Measurements from ENCODE around the gene STX1B. TPM values are rescaled to one million over a fixed set of nuclear protein-coding genes. Genes with fewer than 3 reads are reported as not detected.

STX1B gene
- total RNA-seq, 1 experiment from 2014 or later, result 11.0 TPM

DNA sequence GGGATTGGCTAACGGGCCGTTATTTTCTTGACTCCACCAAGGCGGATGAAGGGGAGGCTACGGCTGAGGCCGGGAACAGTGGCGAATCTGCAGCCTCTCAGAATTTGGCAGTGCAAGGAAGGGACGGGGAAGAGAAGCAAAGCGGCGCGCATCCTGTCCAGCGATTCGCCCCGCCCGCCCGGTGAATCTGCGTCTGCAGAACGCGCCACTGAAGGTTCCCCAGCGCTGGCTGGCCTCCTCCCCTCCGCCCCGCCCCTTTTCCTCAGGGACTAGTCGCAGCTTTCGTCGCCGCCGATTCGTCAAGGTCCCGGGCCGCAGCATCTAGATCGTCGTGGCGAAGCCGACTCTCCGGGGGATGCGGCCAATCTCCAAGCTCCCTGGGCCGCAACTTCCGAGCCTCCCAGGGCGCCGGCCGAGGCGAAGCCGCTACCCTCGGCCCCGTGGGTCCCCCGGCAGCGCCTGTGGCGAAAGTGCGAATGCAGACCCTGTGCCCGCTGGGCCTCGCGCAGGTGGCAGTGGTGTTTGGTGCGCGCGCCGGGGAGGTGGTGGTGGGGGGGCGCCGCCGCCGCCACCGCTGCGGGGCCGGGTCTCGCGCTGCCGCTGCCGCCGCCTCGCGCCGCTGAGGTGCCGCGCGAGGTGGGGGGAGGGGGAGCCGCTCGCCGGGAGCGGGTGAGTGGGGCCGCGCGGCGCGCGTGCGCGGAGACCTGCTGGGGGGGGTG is 52.8 kb downstream of the STX1B start, which contains the start of gene SETD1A:
Gene SETD1A, plus strand, starts transcription at position 299 of the 719 bp plus-strand sequence. CDS start 978 bp downstream, outside the sequence.
- DNase-seq, result peak; percentile 95
- no peak within 1 kb of the TSS for H2BK5ac ChIP-seq (ENCODE audit: insufficient read length, low read length)
- peak within 1 kb of the TSS; percentile 30 for H3K27ac ChIP-seq (ENCODE audit: insufficient read length, low read depth, low read length)
- H2AK5ac ChIP-seq (ENCODE audit: insufficient read length, low read length), result no peak within 1 kb of the TSS
- peak within 1 kb of the TSS; percentile 49 for H2AFZ ChIP-seq (ENCODE audit: low read length)
- peak within 1 kb of the TSS; percentile 98 for H3K18ac ChIP-seq (ENCODE audit: insufficient read length, low read depth, low read length)
- H4K91ac ChIP-seq (ENCODE audit: insufficient read length, low read depth, low read length), result no peak within 1 kb of the TSS
- H3K27me3 Mint-ChIP-seq (ENCODE audit: low read depth), result peaks cover 4% of the 10 kb centered on the region; the same call in 1 of the 2 replicates
- no peak within 1 kb of the TSS for H2BK20ac ChIP-seq (ENCODE audit: low read depth, low read length, poor library complexity, severe bottlenecking)
- H3K56ac ChIP-seq (ENCODE audit: insufficient read length, low read depth, low read length), result no peak within 1 kb of the TSS
- H3K9me3 ChIP-seq (ENCODE audit: control insufficient read depth, low read depth, low read length), result no peaks in the 10 kb centered on the region
- WGBS (ENCODE audit: extremely low coverage, insufficient read length, low lambda C conversion rate), result no CpG with 5 or more reads among the region's 85 CpGs
- H2BK120ac ChIP-seq (ENCODE audit: low read depth, low read length, poor library complexity, severe bottlenecking), result peak within 1 kb of the TSS; percentile 90
- H2BK12ac ChIP-seq (ENCODE audit: insufficient read length, low read depth, low read length), result peak within 1 kb of the TSS; percentile 93
- H2BK15ac ChIP-seq (ENCODE audit: low read depth, low read length), result no peak within 1 kb of the TSS
- no peaks in the 10 kb centered on the region for H4K20me1 ChIP-seq (ENCODE audit: control insufficient read depth, insufficient read depth, insufficient read length)
- peak within 1 kb of the TSS; percentile 71 for H3K9ac ChIP-seq (ENCODE audit: extremely low read depth, insufficient read length, low read length)
- H3K9me3 Mint-ChIP-seq, result no peaks in the 10 kb centered on the region
- H3K14ac ChIP-seq (ENCODE audit: insufficient read depth, low read length), result peak within 1 kb of the TSS; percentile 98
- H4K8ac ChIP-seq (replicated peaks; ENCODE audit: insufficient read length, low read depth, low read length), result no peak within 1 kb of the TSS
- TF ChIP-seq, protein P1, sequence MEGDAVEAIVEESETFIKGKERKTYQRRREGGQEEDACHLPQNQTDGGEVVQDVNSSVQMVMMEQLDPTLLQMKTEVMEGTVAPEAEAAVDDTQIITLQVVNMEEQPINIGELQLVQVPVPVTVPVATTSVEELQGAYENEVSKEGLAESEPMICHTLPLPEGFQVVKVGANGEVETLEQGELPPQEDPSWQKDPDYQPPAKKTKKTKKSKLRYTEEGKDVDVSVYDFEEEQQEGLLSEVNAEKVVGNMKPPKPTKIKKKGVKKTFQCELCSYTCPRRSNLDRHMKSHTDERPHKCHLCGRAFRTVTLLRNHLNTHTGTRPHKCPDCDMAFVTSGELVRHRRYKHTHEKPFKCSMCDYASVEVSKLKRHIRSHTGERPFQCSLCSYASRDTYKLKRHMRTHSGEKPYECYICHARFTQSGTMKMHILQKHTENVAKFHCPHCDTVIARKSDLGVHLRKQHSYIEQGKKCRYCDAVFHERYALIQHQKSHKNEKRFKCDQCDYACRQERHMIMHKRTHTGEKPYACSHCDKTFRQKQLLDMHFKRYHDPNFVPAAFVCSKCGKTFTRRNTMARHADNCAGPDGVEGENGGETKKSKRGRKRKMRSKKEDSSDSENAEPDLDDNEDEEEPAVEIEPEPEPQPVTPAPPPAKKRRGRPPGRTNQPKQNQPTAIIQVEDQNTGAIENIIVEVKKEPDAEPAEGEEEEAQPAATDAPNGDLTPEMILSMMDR (conservative IDR thresholded peaks at IDR 0.05), result no peak
- H3K4ac ChIP-seq (ENCODE audit: low read depth, low read length), result no peak within 1 kb of the TSS
- peak within 1 kb of the TSS; percentile 55 for H3K4me2 ChIP-seq (ENCODE audit: insufficient read depth, insufficient read length, low read length)
- H3T11ph ChIP-seq (ENCODE audit: low read length), result peak within 1 kb of the TSS; percentile 78
- no peaks in the 10 kb centered on the region for H3K27me3 ChIP-seq (ENCODE audit: insufficient read depth, low read length)
- H3K36me3 Mint-ChIP-seq (ENCODE audit: insufficient read depth in 1 of 3, low read depth in 3 of 3), result peaks cover 28 to 42% (median 38%) of the 10 kb centered on the region in 3 experiments
- H3K79me1 ChIP-seq (ENCODE audit: insufficient read depth, low read depth, low read length, poor library complexity, severe bottlenecking), result peaks cover 4% of the 10 kb centered on the region
- peaks cover 6 to 15% of the 10 kb centered on the region in 2 experiments for H3K4me1 Mint-ChIP-seq
- H3K23me2 ChIP-seq (ENCODE audit: insufficient read length, low read depth, low read length, poor library complexity, severe bottlenecking), result no peaks in the 10 kb centered on the region
- peak within 1 kb of the TSS; percentile 91 to 96 for H3K4me3 Mint-ChIP-seq
- no peaks in the 10 kb centered on the region for H3K4me1 ChIP-seq (ENCODE audit: insufficient read depth, low read length)
- H3K27ac Mint-ChIP-seq, result peak within 1 kb of the TSS; percentile 99 to 100 (median 100)
- H4K5ac ChIP-seq (ENCODE audit: insufficient read length, low read depth, low read length), result no peak within 1 kb of the TSS
- no peak within 1 kb of the TSS for H3K23ac ChIP-seq (ENCODE audit: insufficient read length, low read depth, low read length)
- no peaks in the 10 kb centered on the region; the same call in 1 of the 2 replicates for H3K79me2 ChIP-seq (ENCODE audit: insufficient read depth, low read length)
